ENCODE results near the gene ZRANB2. TPM values are rescaled to one million over a fixed set of nuclear protein-coding genes. Genes with fewer than 3 reads are reported as not detected.
A peak's percentile ranks its signal among the peaks of the same experiment; 100 is the strongest.

Gene ZRANB2
- total and polyA plus RNA-seq, 9 of the 15 experiments (the other 6 are each of a cell fraction or from before 2014, with no cell fraction given) = 80.8 to 264 (median 157) TPM

DNA sequence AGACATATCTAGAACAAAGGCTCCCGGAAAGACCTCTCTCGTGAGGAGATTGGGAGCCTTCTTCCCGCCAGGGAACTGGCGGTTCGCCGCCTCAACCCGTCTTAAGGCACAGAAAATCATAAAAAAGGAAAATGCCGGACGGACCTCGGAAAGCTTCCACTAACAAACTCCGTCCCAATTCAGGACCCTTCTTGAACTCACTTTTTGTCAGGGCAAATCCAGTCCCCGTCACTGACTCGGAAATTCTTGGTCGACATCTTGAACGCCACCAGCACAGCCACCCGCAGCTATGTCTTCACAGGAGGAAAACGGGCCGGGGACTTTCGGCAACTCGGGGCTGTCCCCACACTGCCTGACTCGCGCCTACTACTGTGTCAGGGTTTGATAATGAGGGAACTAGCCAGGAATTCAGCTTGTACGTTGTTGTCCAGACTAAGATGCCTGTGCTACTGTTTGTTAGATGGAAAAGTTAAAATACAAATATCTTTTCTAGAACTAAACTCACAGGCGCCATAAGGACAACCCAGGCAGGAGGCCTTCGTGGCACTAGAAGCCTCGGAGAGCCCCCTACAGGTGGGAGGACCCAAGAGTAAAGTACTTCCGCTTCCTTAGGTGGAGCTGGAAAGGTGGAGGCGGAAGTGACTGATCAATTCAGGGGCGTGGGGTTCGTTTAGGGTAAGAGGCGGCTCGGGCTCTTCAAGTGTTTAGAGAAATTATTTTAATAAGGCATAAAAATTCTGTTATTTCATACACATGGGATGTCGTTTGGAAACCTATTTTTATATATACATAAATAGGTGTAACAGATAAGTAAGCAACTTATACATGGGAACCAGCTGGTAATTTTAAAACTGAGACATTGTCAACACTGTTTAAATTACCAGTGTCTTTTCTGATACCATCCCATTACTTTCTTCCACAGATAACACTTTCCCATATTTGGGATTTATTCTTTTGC lies at the start of gene ZRANB2 (continued):
- no peak for TF ChIP-seq ZNF644 (tag; IDR thresholded peaks at IDR 0.05; ENCODE audit: low read depth)
- TF ChIP-seq BRCA1 (IDR thresholded peaks at IDR 0.05) = no peak
- TF ChIP-seq BRCA1 (CRISPR knock-in tag; IDR thresholded peaks at IDR 0.05) = no peak
- no peak for TF ChIP-seq BRF1 (IDR thresholded peaks at IDR 0.05; ENCODE audit: borderline replicate concordance, extremely low read depth, insufficient read length)
- TF ChIP-seq ZKSCAN1 (IDR thresholded peaks at IDR 0.05; ENCODE audit: low read depth, low read length) = no peak
- no peak for TF ChIP-seq SRSF7 (optimal IDR thresholded peaks at IDR 0.05; ENCODE audit: low read depth, low read length)
- no peak for TF ChIP-seq POU5F1 (IDR thresholded peaks at IDR 0.05; ENCODE audit: borderline replicate concordance, low read depth, low read length, partially characterized antibody)
- no peak for TF ChIP-seq CHD2 (IDR thresholded peaks at IDR 0.05; ENCODE audit: low read depth, low read length)
- TF ChIP-seq, protein P1, sequence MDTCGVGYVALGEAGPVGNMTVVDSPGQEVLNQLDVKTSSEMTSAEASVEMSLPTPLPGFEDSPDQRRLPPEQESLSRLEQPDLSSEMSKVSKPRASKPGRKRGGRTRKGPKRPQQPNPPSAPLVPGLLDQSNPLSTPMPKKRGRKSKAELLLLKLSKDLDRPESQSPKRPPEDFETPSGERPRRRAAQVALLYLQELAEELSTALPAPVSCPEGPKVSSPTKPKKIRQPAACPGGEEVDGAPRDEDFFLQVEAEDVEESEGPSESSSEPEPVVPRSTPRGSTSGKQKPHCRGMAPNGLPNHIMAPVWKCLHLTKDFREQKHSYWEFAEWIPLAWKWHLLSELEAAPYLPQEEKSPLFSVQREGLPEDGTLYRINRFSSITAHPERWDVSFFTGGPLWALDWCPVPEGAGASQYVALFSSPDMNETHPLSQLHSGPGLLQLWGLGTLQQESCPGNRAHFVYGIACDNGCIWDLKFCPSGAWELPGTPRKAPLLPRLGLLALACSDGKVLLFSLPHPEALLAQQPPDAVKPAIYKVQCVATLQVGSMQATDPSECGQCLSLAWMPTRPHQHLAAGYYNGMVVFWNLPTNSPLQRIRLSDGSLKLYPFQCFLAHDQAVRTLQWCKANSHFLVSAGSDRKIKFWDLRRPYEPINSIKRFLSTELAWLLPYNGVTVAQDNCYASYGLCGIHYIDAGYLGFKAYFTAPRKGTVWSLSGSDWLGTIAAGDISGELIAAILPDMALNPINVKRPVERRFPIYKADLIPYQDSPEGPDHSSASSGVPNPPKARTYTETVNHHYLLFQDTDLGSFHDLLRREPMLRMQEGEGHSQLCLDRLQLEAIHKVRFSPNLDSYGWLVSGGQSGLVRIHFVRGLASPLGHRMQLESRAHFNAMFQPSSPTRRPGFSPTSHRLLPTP (IDR thresholded peaks at IDR 0.05; ENCODE audit: borderline replicate concordance, extremely low read depth, insufficient read length) = no peak
- no peak for TF ChIP-seq ZNF551 (CRISPR knock-in tag; IDR thresholded peaks at IDR 0.05)
- TF ChIP-seq SOX6 (IDR thresholded peaks at IDR 0.05) = peak; percentile 34; the same call in 1 of the 2 replicates
- TF ChIP-seq, protein P2, sequence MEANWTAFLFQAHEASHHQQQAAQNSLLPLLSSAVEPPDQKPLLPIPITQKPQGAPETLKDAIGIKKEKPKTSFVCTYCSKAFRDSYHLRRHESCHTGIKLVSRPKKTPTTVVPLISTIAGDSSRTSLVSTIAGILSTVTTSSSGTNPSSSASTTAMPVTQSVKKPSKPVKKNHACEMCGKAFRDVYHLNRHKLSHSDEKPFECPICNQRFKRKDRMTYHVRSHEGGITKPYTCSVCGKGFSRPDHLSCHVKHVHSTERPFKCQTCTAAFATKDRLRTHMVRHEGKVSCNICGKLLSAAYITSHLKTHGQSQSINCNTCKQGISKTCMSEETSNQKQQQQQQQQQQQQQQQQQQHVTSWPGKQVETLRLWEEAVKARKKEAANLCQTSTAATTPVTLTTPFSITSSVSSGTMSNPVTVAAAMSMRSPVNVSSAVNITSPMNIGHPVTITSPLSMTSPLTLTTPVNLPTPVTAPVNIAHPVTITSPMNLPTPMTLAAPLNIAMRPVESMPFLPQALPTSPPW (CRISPR knock-in tag; IDR thresholded peaks at IDR 0.05) = peak; percentile 54
- TF ChIP-seq ETV6 (IDR thresholded peaks at IDR 0.05; ENCODE audit: borderline replicate concordance in 1 of 2, low read depth in 2 of 2, low read length in 1 of 2) = peak; percentile 89 to 95
- TF ChIP-seq ETV6 (CRISPR knock-in tag; IDR thresholded peaks at IDR 0.05; ENCODE audit: borderline replicate concordance) = no peak
- TF ChIP-seq, protein P3, sequence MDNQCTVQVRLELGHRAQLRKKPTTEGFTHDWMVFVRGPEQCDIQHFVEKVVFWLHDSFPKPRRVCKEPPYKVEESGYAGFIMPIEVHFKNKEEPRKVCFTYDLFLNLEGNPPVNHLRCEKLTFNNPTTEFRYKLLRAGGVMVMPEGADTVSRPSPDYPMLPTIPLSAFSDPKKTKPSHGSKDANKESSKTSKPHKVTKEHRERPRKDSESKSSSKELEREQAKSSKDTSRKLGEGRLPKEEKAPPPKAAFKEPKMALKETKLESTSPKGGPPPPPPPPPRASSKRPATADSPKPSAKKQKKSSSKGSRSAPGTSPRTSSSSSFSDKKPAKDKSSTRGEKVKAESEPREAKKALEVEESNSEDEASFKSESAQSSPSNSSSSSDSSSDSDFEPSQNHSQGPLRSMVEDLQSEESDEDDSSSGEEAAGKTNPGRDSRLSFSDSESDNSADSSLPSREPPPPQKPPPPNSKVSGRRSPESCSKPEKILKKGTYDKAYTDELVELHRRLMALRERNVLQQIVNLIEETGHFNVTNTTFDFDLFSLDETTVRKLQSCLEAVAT (IDR thresholded peaks at IDR 0.05) = peak in 1 of 2 experiments; percentile 19; a peak in 2 of 4 replicates
- no peak for TF ChIP-seq FOXA1 (IDR thresholded peaks at IDR 0.05; ENCODE audit: borderline replicate concordance)
- peak; percentile 17; the same call in 1 of the 2 replicates for TF ChIP-seq HLTF (IDR thresholded peaks at IDR 0.05)
- no peak for TF ChIP-seq ELK1 (CRISPR knock-in tag; IDR thresholded peaks at IDR 0.05)
- no peak for TF ChIP-seq ZBTB1 (CRISPR knock-in tag; IDR thresholded peaks at IDR 0.05; ENCODE audit: borderline replicate concordance, low read depth)
- TF ChIP-seq BACH1 (tag; IDR thresholded peaks at IDR 0.05) = no peak

Measured in K562 (cell line).